Spleen (tissue), 7 donors: ENCODE measurements around the gene NBAS.

ENCODE experiments used
- POLR2A ChIP-seq, 3 donors: fragments of 450-650 bp; IDR thresholded peaks; one replicate each; pipeline ENCODE4 v1.5.1; 2017; ENCODE audit warnings: antibody characterized with exemption in 3 of 3, mild to moderate bottlenecking in 1 of 3
- POLR2AphosphoS5 ChIP-seq, 3 donors: sonication (generic); formaldehyde crosslinking; IDR thresholded peaks; one replicate each; pipeline ENCODE4 v1.5.1; 2017; ENCODE audit warnings: antibody characterized with exemption in 3 of 3
- TF ChIP-seq, protein P1 (sequence below), 11 experiments: fragments of 200-600 bp in 7 of 11; fragments of 450-650 bp in 4 of 11; sonication (generic) in 4 of 11; IDR thresholded peaks in 8 of 11; conservative IDR thresholded peaks in 3 of 11; 1 replicate in 7 of 11; 2 replicates in 4 of 11; pipeline versions ENCODE4 v1.4.0 to v1.8.0; 2016 to 2021; ENCODE audit warnings: antibody characterized with exemption in 11 of 11, inconsistent platforms in 4 of 11, mild to moderate bottlenecking in 1 of 11
- donor health status: DM: no; HTN: no; CAD: no; lungs with moderate emphysema.
- donor health status: DM: no; HTN: no; CAD: no.
- donor health status: DM: no; HTN: no; CAD: no.

DNA sequence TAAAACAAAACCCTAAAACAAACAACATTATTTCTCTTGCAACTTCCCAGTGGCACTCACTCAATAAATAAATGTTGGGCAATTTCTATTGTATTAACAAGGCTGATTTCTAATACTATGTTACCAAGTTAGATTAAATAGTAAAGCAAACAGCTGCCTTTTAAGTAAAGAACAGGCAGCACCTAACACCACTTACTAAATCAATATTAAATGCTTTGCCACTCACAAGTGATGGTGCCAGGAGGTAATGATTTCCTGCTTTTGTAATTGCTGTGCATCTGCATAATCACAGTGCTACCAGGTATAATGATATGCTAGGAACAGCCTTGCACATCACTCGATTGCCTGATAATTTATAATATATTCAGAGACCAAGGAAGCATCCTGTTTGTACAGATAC, 276.5 kb downstream of the NBAS start:
- TF ChIP-seq, protein P1, sequence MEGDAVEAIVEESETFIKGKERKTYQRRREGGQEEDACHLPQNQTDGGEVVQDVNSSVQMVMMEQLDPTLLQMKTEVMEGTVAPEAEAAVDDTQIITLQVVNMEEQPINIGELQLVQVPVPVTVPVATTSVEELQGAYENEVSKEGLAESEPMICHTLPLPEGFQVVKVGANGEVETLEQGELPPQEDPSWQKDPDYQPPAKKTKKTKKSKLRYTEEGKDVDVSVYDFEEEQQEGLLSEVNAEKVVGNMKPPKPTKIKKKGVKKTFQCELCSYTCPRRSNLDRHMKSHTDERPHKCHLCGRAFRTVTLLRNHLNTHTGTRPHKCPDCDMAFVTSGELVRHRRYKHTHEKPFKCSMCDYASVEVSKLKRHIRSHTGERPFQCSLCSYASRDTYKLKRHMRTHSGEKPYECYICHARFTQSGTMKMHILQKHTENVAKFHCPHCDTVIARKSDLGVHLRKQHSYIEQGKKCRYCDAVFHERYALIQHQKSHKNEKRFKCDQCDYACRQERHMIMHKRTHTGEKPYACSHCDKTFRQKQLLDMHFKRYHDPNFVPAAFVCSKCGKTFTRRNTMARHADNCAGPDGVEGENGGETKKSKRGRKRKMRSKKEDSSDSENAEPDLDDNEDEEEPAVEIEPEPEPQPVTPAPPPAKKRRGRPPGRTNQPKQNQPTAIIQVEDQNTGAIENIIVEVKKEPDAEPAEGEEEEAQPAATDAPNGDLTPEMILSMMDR (IDR thresholded peaks at IDR 0.05 in 8 of 11, conservative IDR thresholded peaks at IDR 0.05 in 3 of 11), result no peak
- no peak for TF ChIP-seq POLR2A (IDR thresholded peaks at IDR 0.05)
- TF ChIP-seq POLR2AphosphoS5 (IDR thresholded peaks at IDR 0.05), result no peak
